H9 (cell line): ENCODE measurements around the gene GPBP1L1. TPM values are rescaled to one million over a fixed set of nuclear protein-coding genes. Genes with fewer than 3 reads are reported as not detected.
"Not testable (repeated sequence)": the region's sequence is repeated elsewhere in the genome, so short reads cannot be mapped to it uniquely, and the experiment has no call there.

Source experiments
- DNase-seq: peaks from one replicate; pipeline ENCODE4 v3.0.0-alpha.2; 2017
- H2AFZ ChIP-seq: one replicate; pipeline ENCODE4 v1.6.1; 2013; ENCODE audit warnings: mild to moderate bottlenecking, low read length, control low read depth, moderate library complexity
- H2AK5ac ChIP-seq: 2 replicates; pipeline ENCODE4 v1.6.1; 2013; ENCODE audit warnings: low read length, control low read depth, mixed read lengths; ENCODE audit not compliant: insufficient read length
- H2BK120ac ChIP-seq: one replicate; pipeline ENCODE4 v1.6.1; 2013; ENCODE audit warnings: low read depth, mild to moderate bottlenecking, low read length, control low read depth, inconsistent platforms; ENCODE audit not compliant: poor library complexity, severe bottlenecking
- H2BK12ac ChIP-seq: 2 replicates; pipeline ENCODE4 v1.6.1; 2013; ENCODE audit warnings: low read length, control low read depth, mixed read lengths, low read depth; ENCODE audit not compliant: insufficient read length
- H2BK15ac ChIP-seq: 2 replicates; pipeline ENCODE4 v1.6.1; 2013; ENCODE audit warnings: low read depth, low read length, control low read depth
- H2BK20ac ChIP-seq: one replicate; pipeline ENCODE4 v1.6.1; 2013; ENCODE audit warnings: low read depth, mild to moderate bottlenecking, low read length, control low read depth, inconsistent platforms; ENCODE audit not compliant: poor library complexity, severe bottlenecking
- H2BK5ac ChIP-seq: 2 replicates; pipeline ENCODE4 v1.6.1; 2013; ENCODE audit warnings: low read length, control low read depth, mixed read lengths; ENCODE audit not compliant: insufficient read length
- H3K14ac ChIP-seq: 2 replicates; pipeline ENCODE4 v1.6.1; 2013; ENCODE audit warnings: low read length, control low read depth; ENCODE audit not compliant: insufficient read depth
- H3K18ac ChIP-seq: 2 replicates; pipeline ENCODE4 v1.6.1; 2013; ENCODE audit warnings: low read depth, mild to moderate bottlenecking, mixed read lengths, low read length, control low read depth; ENCODE audit not compliant: insufficient read length
- H3K23ac ChIP-seq: 2 replicates; pipeline ENCODE4 v1.6.1; 2013; ENCODE audit warnings: low read length, control low read depth, mixed read lengths, low read depth; ENCODE audit not compliant: insufficient read length
- H3K23me2 ChIP-seq: 2 replicates; pipeline ENCODE4 v1.6.1; 2013; ENCODE audit warnings: low read depth, mild to moderate bottlenecking, mixed read lengths, low read length, control low read depth; ENCODE audit not compliant: insufficient read length, poor library complexity, severe bottlenecking
- H3K27ac ChIP-seq: 2 replicates; pipeline ENCODE4 v1.5.1; 2013; ENCODE audit warnings: low read length, control low read depth, mixed read lengths, low read depth; ENCODE audit not compliant: insufficient read length
- H3K27me3 ChIP-seq: 2 replicates; pipeline ENCODE4 v1.6.1; 2013; ENCODE audit warnings: low read length, control low read depth, inconsistent platforms; ENCODE audit not compliant: insufficient read depth
- H3K4ac ChIP-seq: 2 replicates; pipeline ENCODE4 v1.6.1; 2013; ENCODE audit warnings: low read depth, mild to moderate bottlenecking, control low read depth, inconsistent platforms, low read length, moderate library complexity
- H3K4me1 ChIP-seq: 2 replicates; pipeline ENCODE4 v1.6.1; 2013; ENCODE audit warnings: low read length, control low read depth, inconsistent platforms; ENCODE audit not compliant: insufficient read depth
- H3K4me2 ChIP-seq: 2 replicates; pipeline ENCODE4 v1.6.1; 2013; ENCODE audit warnings: low read length, control low read depth, mixed read lengths; ENCODE audit not compliant: insufficient read length, insufficient read depth
- H3K56ac ChIP-seq: 2 replicates; pipeline ENCODE4 v1.6.1; 2013; ENCODE audit warnings: low read depth, mild to moderate bottlenecking, mixed read lengths, low read length, control low read depth; ENCODE audit not compliant: insufficient read length
- H3K79me1 ChIP-seq: 2 replicates; pipeline ENCODE4 v1.6.1; 2013; ENCODE audit warnings: low read depth, mild to moderate bottlenecking, moderate library complexity, low read length, control low read depth, inconsistent platforms; ENCODE audit not compliant: insufficient read depth, poor library complexity, severe bottlenecking
- H3K79me2 ChIP-seq: 2 replicates; pipeline ENCODE4 v1.6.1; 2013; ENCODE audit warnings: low read length, control low read depth, inconsistent platforms; ENCODE audit not compliant: insufficient read depth
- H3K9ac ChIP-seq: 2 replicates; pipeline ENCODE4 v1.6.1; 2013; ENCODE audit warnings: low read length, control low read depth, mixed read lengths; ENCODE audit not compliant: insufficient read length; ENCODE audit errors: extremely low read depth
- H3K9me3 ChIP-seq: one replicate; pipeline ENCODE4 v1.6.1; 2013; ENCODE audit warnings: low read depth, low read length, inconsistent platforms; ENCODE audit not compliant: control insufficient read depth
- H3T11ph ChIP-seq: one replicate; pipeline ENCODE4 v1.6.1; 2013; ENCODE audit warnings: mild to moderate bottlenecking, low read length, control low read depth, inconsistent platforms
- H4K20me1 ChIP-seq: one replicate; pipeline ENCODE4 v1.6.1; 2013; ENCODE audit not compliant: control insufficient read depth, insufficient read length, insufficient read depth
- H4K5ac ChIP-seq: 2 replicates; pipeline ENCODE4 v1.6.1; 2013; ENCODE audit warnings: low read depth, mild to moderate bottlenecking, mixed read lengths, low read length, control low read depth; ENCODE audit not compliant: insufficient read length
- H4K8ac ChIP-seq: replicated peaks from 2 replicates; pipeline ENCODE4 v1.6.1; 2013; ENCODE audit warnings: low read length, control low read depth, mixed read lengths, low read depth; ENCODE audit not compliant: insufficient read length
- H4K91ac ChIP-seq: 2 replicates; pipeline ENCODE4 v1.6.1; 2013; ENCODE audit warnings: low read depth, mild to moderate bottlenecking, moderate library complexity, mixed read lengths, low read length, control low read depth; ENCODE audit not compliant: insufficient read length
- H3K27ac Mint-ChIP-seq, 3 experiments: 2 replicates in 2 of 3; 3 replicates in 1 of 3; pipeline ENCODE4 v1.8.0; 2020 to 2021; ENCODE audit warnings: mixed read lengths in 3 of 3, mild to moderate bottlenecking in 1 of 3, moderate library complexity in 1 of 3
- H3K27me3 Mint-ChIP-seq: 2 replicates; pipeline ENCODE4 v1.8.0; 2021; ENCODE audit warnings: low read depth, mild to moderate bottlenecking, moderate library complexity, mixed read lengths
- H3K36me3 Mint-ChIP-seq, 3 experiments: 2 replicates in 2 of 3; 3 replicates in 1 of 3; pipeline ENCODE4 v1.8.0; 2020 to 2021; ENCODE audit warnings: low read depth in 3 of 3, mixed read lengths in 3 of 3; ENCODE audit not compliant: insufficient read depth in 1 of 3
- H3K4me1 Mint-ChIP-seq, 2 experiments: 2 replicates each; pipeline ENCODE4 v1.8.0; 2020; ENCODE audit warnings: mixed read lengths in 2 of 2
- H3K4me3 Mint-ChIP-seq, 2 experiments: 2 replicates in 1 of 2; 3 replicates in 1 of 2; pipeline ENCODE4 v1.8.0; 2020 to 2021; ENCODE audit warnings: mild to moderate bottlenecking in 2 of 2, mixed read lengths in 2 of 2, moderate library complexity in 1 of 2
- H3K9me3 Mint-ChIP-seq, 2 experiments: 2 replicates in 1 of 2; 3 replicates in 1 of 2; pipeline ENCODE4 v1.8.0; 2020; ENCODE audit warnings: mild to moderate bottlenecking in 2 of 2, mixed read lengths in 2 of 2, moderate library complexity in 1 of 2
- CTCF ChIP-seq: fragments of 200-600 bp; sonication (generic); conservative IDR thresholded peaks from 3 replicates; pipeline ENCODE4 v1.8.0; 2021; ENCODE audit warnings: antibody characterized with exemption, mild to moderate bottlenecking
- WGBS: extraction: QIAGEN DNeasy Blood & Tissue Kit; methylation state at CpG from one replicate; pipeline ENCODE4 v1.1.7; 2013; ENCODE audit warnings: missing lambda C conversion rate, low lambda C conversion rate, mixed read lengths; ENCODE audit not compliant: insufficient read length; ENCODE audit errors: extremely low coverage; 5-methylcytosine and 5-hydroxymethylcytosine counted together
- total RNA-seq: library from RNA; stranded (reverse); gene quantifications from 2 replicates; pipeline ENCODE4 v1.2.1, GENCODE V29; 2021

GPBP1L1 gene
- total RNA-seq, 1 experiment from 2014 or later = 115 TPM

GRCh38 chr1:45694823-45695222 lies 8.5 kb upstream of the GPBP1L1 start:
- H2BK15ac ChIP-seq = no peak overlapping the region
- no peak for DNase-seq
- Mint-ChIP-seq H3K4me3 (no peak overlapping the region), H3K36me3 (peaks cover 10 to 35% (median 35%) of the 10 kb centered on the region in 3 experiments; a peak in 6 of 7 replicates), H3K27me3 (no peaks in the 10 kb centered on the region), H3K4me1 (no peaks in the 10 kb centered on the region), H3K9me3 (no peaks in the 10 kb centered on the region), H3K27ac (no peak overlapping the region)
- no CpG with 5 or more reads among the region's 7 CpGs for WGBS
- no peaks in the 10 kb centered on the region for H4K20me1 ChIP-seq
- no peak overlapping the region for H3T11ph ChIP-seq
- H2BK5ac ChIP-seq = no peak overlapping the region
- no peaks in the 10 kb centered on the region for H3K79me1 ChIP-seq
- H2AK5ac ChIP-seq = no peak overlapping the region
- no peak overlapping the region for H4K8ac ChIP-seq
- H3K56ac ChIP-seq = no peak overlapping the region
- H3K18ac ChIP-seq = no peak overlapping the region
- no peak overlapping the region for H2AFZ ChIP-seq
- H3K9ac ChIP-seq = no peak overlapping the region
- no peaks in the 10 kb centered on the region for H3K4me1 ChIP-seq
- H4K91ac ChIP-seq = no peak overlapping the region
- H3K4ac ChIP-seq = no peak overlapping the region
- H2BK12ac ChIP-seq = no peak overlapping the region
- H2BK120ac ChIP-seq = no peak overlapping the region
- no peaks in the 10 kb centered on the region for H3K9me3 ChIP-seq
- no peaks in the 10 kb centered on the region; the same call in 1 of the 2 replicates for H3K79me2 ChIP-seq
- H3K23ac ChIP-seq = no peak overlapping the region
- no peaks in the 10 kb centered on the region for H3K27me3 ChIP-seq
- H2BK20ac ChIP-seq = no peak overlapping the region
- no peaks in the 10 kb centered on the region for H3K23me2 ChIP-seq
- no peak overlapping the region for H3K14ac ChIP-seq
- no peak for TF ChIP-seq CTCF
- H4K5ac ChIP-seq = no peak overlapping the region
- no peak overlapping the region for H3K27ac ChIP-seq
- no peak overlapping the region for H3K4me2 ChIP-seq

DNA sequence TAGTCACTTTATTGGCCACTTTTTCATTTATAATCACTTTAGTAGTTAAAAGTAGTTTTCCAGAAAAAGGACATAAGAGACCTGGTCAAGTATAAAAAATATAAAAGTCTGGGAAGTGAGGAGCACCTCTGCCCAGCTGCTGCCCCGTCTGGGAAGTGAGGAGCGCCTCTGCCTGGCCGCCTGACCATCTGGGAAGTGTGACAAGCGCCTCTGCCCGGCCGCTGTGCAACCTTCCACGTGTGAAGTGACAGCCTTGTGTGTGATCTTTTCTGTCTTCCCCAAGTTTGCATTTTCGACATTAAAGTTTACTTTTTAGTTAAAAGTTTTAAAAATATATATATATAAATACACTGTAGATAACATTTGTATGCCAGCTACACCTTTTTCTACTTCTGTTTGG lies 7.5 kb upstream of the GPBP1L1 start:
- not testable (repeated sequence) for H2BK120ac ChIP-seq, H3K4me1 Mint-ChIP-seq, H3K23me2 ChIP-seq, H3K56ac ChIP-seq, H3K27me3 ChIP-seq, H2AK5ac ChIP-seq, H3K27ac Mint-ChIP-seq, H2BK12ac ChIP-seq, H2AFZ ChIP-seq, H3K4ac ChIP-seq, H3K9ac ChIP-seq, H3K23ac ChIP-seq, H3K27me3 Mint-ChIP-seq, H4K8ac ChIP-seq, H2BK15ac ChIP-seq, H3K4me3 Mint-ChIP-seq, H3K9me3 ChIP-seq, H2BK5ac ChIP-seq, H3K18ac ChIP-seq, H3K27ac ChIP-seq, H3T11ph ChIP-seq, H3K4me2 ChIP-seq, H2BK20ac ChIP-seq, H4K5ac ChIP-seq, H3K14ac ChIP-seq, DNase-seq, H3K79me2 ChIP-seq, H4K91ac ChIP-seq, H3K4me1 ChIP-seq, H3K79me1 ChIP-seq, H3K9me3 Mint-ChIP-seq, H4K20me1 ChIP-seq
- H3K36me3 Mint-ChIP-seq = peaks cover 12 to 36% (median 35%) of the 10 kb centered on the region in 3 experiments; a peak in 6 of 7 replicates
- no CpG with 5 or more reads among the region's 8 CpGs for WGBS
